ENCODE measurements around the gene GTF2F1.

DNA sequence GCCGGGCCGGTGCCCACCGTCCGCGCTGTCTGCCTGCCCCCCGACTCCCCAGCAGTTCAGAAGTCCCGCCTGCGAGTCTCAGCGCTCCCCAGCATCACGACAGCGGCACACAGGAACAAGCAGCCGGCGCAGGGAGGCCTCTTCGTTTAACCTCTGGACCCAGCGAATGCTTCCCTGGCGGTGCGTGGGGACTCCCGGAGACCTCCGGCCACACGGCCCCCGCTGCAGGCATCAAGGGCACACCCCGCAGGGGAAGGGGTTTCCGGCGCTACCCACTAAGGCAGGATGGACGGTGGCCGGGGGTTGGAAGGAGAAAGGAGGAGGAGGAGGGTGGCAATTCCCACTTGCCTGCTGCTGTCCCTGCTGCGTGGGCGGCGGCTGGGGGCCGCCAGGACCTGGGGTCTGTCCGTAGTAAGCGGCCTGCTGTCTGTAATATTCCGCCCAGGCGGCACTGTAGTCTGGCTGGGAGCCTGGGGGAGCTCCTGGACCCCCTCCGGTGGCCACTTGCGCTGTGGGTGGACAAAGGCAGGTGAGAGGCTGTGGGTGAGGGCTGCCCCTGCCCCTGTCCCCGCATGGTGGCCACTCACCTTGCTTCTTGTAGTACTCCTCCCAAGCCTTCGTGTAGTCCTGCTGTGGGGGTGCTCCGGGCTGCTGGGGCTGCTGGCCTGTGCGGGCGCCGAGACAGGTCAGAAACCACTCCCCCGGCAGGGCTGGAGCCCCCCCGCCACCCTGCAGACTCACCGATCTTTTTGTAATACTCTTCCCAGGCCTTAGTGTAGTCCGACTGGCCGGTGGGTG is 22.0 kb upstream of the GTF2F1 start:
- TF ChIP-seq EZH2 (IDR thresholded peaks at IDR 0.05; ENCODE audit: insufficient read depth, poor library complexity, severe bottlenecking) (no peak), EZH2phosphoT487 (IDR thresholded peaks at IDR 0.05; ENCODE audit: insufficient read depth, low read depth) (no peak)

Data from GM23248 (cell line).